GM18867 (cell line): ENCODE data around the gene SIX1.

Experiments used
- ATAC-seq: cut with Tn5 transposase; IDR thresholded peaks from one replicate; pipeline ENCODE4 v1.9.1; 2021; ENCODE audit warnings: mild to moderate bottlenecking, moderate library complexity; ENCODE audit not compliant: unreplicated experiment

SIX1 gene

DNA sequence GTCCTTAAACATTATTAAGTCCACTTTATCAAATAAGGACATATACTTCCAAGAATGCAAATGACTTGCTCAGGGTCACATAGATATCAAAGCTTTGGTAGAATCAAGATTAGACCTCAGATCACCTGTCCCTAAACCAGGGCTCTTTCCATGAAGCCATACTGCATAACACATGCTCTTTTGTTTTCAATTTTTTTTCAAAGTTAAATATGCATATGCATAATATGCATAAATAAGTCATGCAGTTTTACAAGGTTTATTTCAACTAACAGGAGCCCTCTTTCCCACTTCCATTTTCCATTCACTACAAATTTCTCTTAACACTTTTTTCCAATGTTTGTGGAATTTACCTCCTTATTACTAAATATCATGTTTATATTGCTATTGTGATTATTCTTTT lies 53.1 kb downstream of the SIX1 start:
- ATAC-seq: no peak

DNA sequence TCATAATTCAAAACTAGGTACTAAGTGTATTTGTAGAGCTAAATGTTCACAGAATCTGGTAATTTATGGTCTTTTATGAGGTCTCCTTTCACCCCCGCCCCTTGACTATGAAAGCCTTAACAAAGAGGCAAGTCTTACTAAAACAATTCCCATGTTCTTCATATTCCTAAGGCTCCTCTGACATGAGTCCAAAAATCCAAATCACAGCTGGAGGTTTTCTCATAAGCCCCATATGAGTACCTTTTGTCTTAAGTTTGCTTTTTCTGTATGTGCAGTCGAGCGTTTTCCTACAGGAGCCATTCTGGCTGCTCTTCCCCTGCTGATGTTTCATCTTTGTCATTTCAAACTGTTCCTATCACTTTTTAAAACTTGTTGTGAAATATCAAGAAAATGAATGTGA lies 55.2 kb downstream of the SIX1 start:
- no peak for ATAC-seq
